K562 (cell line): ENCODE results near the gene APOBEC3G. TPM values are rescaled to one million over a fixed set of nuclear protein-coding genes. Genes with fewer than 3 reads are reported as not detected.

Experiments used
- FIP1L1 ChIP-seq: fragments of 200-400 bp; formaldehyde crosslinking; IDR thresholded peaks from 2 replicates; pipeline ENCODE4 v1.6.1; 2018; ENCODE audit warnings: mild to moderate bottlenecking, low read depth, low read length; ENCODE audit not compliant: poor library complexity, severe bottlenecking
- HOXB6 ChIP-seq: fragments of 250-450 bp; sonication (Bioruptor Pico); IDR thresholded peaks from 2 replicates; pipeline ENCODE4 v1.5.1; 2022; ENCODE audit warnings: mild to moderate bottlenecking, borderline replicate concordance
- KDM4B ChIP-seq, 2 experiments: fragments of 450-650 bp in 1 of 2; sonication (generic) in 1 of 2; IDR thresholded peaks; 2 replicates each; pipeline ENCODE4 v1.6.1; 2016 to 2017; ENCODE audit warnings: borderline replicate concordance in 2 of 2, antibody characterized with exemption in 1 of 2, low read depth in 1 of 2, mild to moderate bottlenecking in 1 of 2
- LARP7 ChIP-seq: fragments of 450-650 bp; IDR thresholded peaks from 2 replicates; pipeline ENCODE4 v1.6.1; 2016
- LEF1 ChIP-seq: fragments of 450-650 bp; IDR thresholded peaks from 2 replicates; pipeline ENCODE4 v1.6.1; 2016; ENCODE audit warnings: mild to moderate bottlenecking
- MTA3 ChIP-seq: fragments of 450-650 bp; formaldehyde crosslinking; IDR thresholded peaks from 2 replicates; pipeline ENCODE4 v1.6.1; 2017; ENCODE audit warnings: mild to moderate bottlenecking, borderline replicate concordance
- MYNN ChIP-seq, 2 experiments: sonication (generic); formaldehyde crosslinking in 1 of 2; IDR thresholded peaks; 2 replicates each; pipeline versions ENCODE4 v1.5.0 to v1.6.1; 2016 to 2020; ENCODE audit warnings: antibody characterized with exemption in 1 of 2, missing genetic modification reagents in 1 of 2
- RNF2 ChIP-seq: sonication (generic); IDR thresholded peaks from 2 replicates; pipeline ENCODE4 v1.6.1; 2016
- SETDB1 ChIP-seq: IDR thresholded peaks from one replicate; pipeline ENCODE4 v1.6.1; 2012; ENCODE audit warnings: low read length, control low read depth, inconsistent platforms
- TCF7L2 ChIP-seq: fragments of 150-350 bp; IDR thresholded peaks from 2 replicates; pipeline ENCODE4 v1.6.1; 2016; ENCODE audit warnings: low read depth, mild to moderate bottlenecking, low read length, moderate library complexity
- THAP12 ChIP-seq: fragments of 250-450 bp; sonication (Bioruptor Pico); IDR thresholded peaks from 2 replicates; pipeline ENCODE4 v1.9.0; 2021; ENCODE audit warnings: mild to moderate bottlenecking, inconsistent platforms
- UBTF ChIP-seq, 2 experiments: IDR thresholded peaks; 2 replicates each; pipeline ENCODE4 v1.6.1; 2012; ENCODE audit warnings: improper control_type of control experiment in 2 of 2, low read depth in 2 of 2, low read length in 2 of 2, borderline replicate concordance in 1 of 2
- USF1 ChIP-seq: sonication (generic); formaldehyde crosslinking; IDR thresholded peaks from 2 replicates; pipeline ENCODE4 v1.9.0; 2022; ENCODE audit warnings: mild to moderate bottlenecking, missing genetic modification reagents
- ZEB2 ChIP-seq: fragments of 450-650 bp; IDR thresholded peaks from 2 replicates; pipeline ENCODE4 v1.6.1; 2016
- ZNF146 ChIP-seq: IDR thresholded peaks from one replicate; pipeline ENCODE4 v1.6.1; 2018; ENCODE audit warnings: missing compliant biosample characterization; ENCODE audit not compliant: unreplicated experiment
- ZNF212 ChIP-seq: fragments of 450-650 bp; formaldehyde crosslinking; IDR thresholded peaks from 2 replicates; pipeline ENCODE4 v1.4.0; 2020; ENCODE audit warnings: mild to moderate bottlenecking
- ZNF277 ChIP-seq: fragments of 250-450 bp; sonication (Bioruptor Pico); IDR thresholded peaks from 2 replicates; pipeline ENCODE4 v1.8.0; 2022; ENCODE audit warnings: inconsistent platforms, mild to moderate bottlenecking, moderate library complexity, borderline replicate concordance
- ZNF518B ChIP-seq: fragments of 250-450 bp; sonication (Bioruptor Pico); IDR thresholded peaks from 2 replicates; pipeline ENCODE4 v1.5.0; 2021; ENCODE audit warnings: mild to moderate bottlenecking, moderate library complexity
- ZNF551 ChIP-seq: fragments of 250-450 bp; sonication (Bioruptor Pico); IDR thresholded peaks from 2 replicates; pipeline ENCODE4 v1.5.0; 2021; ENCODE audit warnings: mild to moderate bottlenecking, moderate library complexity
- ZNF695 ChIP-seq: fragments of 450-650 bp; formaldehyde crosslinking; IDR thresholded peaks from 2 replicates; pipeline ENCODE4 v1.4.0; 2020; ENCODE audit warnings: mild to moderate bottlenecking, moderate library complexity
- polyA plus RNA-seq, 8 experiments: library from polyadenylated mRNA; depleted of rRNA in 4 of 8; stranded (reverse) in 5 of 8; unstranded in 3 of 8; fragments of >200 nt; fragmentation: Nextera tagmentation in 2 of 8; fragmentation: Illumina TruSeq in 1 of 8; extraction: Ambion mirVana in 2 of 8; extraction: Trizol in 1 of 8; gene quantifications; 2 replicates each; pipeline versions ENCODE4 v1.2.1 to v1.2.3, GENCODE V29; 2011 to 2014; ENCODE audit warnings: inconsistent platforms in 1 of 8, missing spikeins in 1 of 8
- total RNA-seq, 7 experiments: library from RNA; depleted of rRNA in 6 of 7; stranded (reverse); fragments of >200 nt in 6 of 7; fragmentation: Illumina TruSeq in 2 of 7; extraction: Trizol in 2 of 7; gene quantifications; 2 replicates each; pipeline versions ENCODE4 v1.2.1 to v1.2.3, GENCODE V29; 2011 to 2021; ENCODE audit warnings: low replicate concordance in 1 of 7

The APOBEC3G gene
- total and polyA plus RNA-seq, 9 of the 15 experiments (the other 6 are each of a cell fraction or from before 2014, with no cell fraction given) = 5.2 to 20.8 (median 11.4) TPM

- TF ChIP-seq UBTF (IDR thresholded peaks at IDR 0.05; ENCODE audit: borderline replicate concordance in 1 of 2, low read depth in 2 of 2, low read length in 2 of 2) = no peak
- peak; percentile 77 for TF ChIP-seq ZNF551 (CRISPR knock-in tag)
- no peak for TF ChIP-seq FIP1L1
- no peak for TF ChIP-seq KDM4B (IDR thresholded peaks at IDR 0.05; ENCODE audit: borderline replicate concordance in 2 of 2, low read depth in 1 of 2)
- TF ChIP-seq ZNF146 (CRISPR knock-in tag) = no peak
- no peak for TF ChIP-seq ZEB2
- TF ChIP-seq USF1 (CRISPR knock-in tag) = no peak
- TF ChIP-seq MYNN (IDR thresholded peaks at IDR 0.05) = no peak
- no peak for TF ChIP-seq MYNN (CRISPR knock-in tag; IDR thresholded peaks at IDR 0.05)
- TF ChIP-seq ZNF277 = no peak
- TF ChIP-seq TCF7L2 = no peak
- no peak for TF ChIP-seq ZNF695 (CRISPR knock-in tag)
- TF ChIP-seq SETDB1 = no peak
- no peak for TF ChIP-seq THAP12
- TF ChIP-seq ZNF518B (CRISPR knock-in tag) = no peak
- no peak for TF ChIP-seq LEF1
- TF ChIP-seq HOXB6 (CRISPR knock-in tag) = no peak
- no peak for TF ChIP-seq LARP7
- no peak for TF ChIP-seq RNF2
- no peak for TF ChIP-seq MTA3
- no peak for TF ChIP-seq ZNF212
Measured at GRCh38 chr22:39108487-39108886, 31.4 kb downstream of the APOBEC3G start (continued).
